K562 (cell line): ENCODE measurements around the gene MMRN2. TPM values are rescaled to one million over a fixed set of nuclear protein-coding genes. Genes with fewer than 3 reads are reported as not detected.

ENCODE experiments used
- ATAC-seq: fragments of 200-7000 bp; cut with Tn5 transposase; 3 replicates; pipeline ENCODE4 v1.9.1; 2020; ENCODE audit warnings: moderate library complexity
- BruUV-seq: library from RNA; stranded (reverse); fragments of 400-500 nt; replicated peaks from 2 replicates; lab custom pipeline; 2021; lab: Mats Ljungman, UMichigan
- CTCF ChIA-PET: fragments of 300-600 bp; formaldehyde crosslinking; extraction: SDS; loops from one replicate; lab custom pipeline; 2021; ENCODE audit warnings: low intra/inter-chr PET ratio; lab: Yijun Ruan, JAX
- POLR2A ChIA-PET: fragments of 300-600, 350-650 bp; sonication (Branson Sonifier 250); formaldehyde crosslinking; extraction: SDS; loops from one replicate; lab custom pipeline; 2021; ENCODE audit warnings: antibody characterized with exemption, inconsistent platforms; lab: Yijun Ruan, JAX
- DNase-seq, 4 experiments: peaks; one replicate each; pipeline versions ENCODE4 v3.0.0 to v3.0.0-alpha.2; 2011 to 2018; ENCODE audit warnings: low spot score in 3 of 4, mixed read lengths in 3 of 4; ENCODE audit errors: extremely low read depth in 1 of 4
- FAIRE-seq: peaks from 2 replicates; lab custom pipeline; 2011; peaks lifted over from hg19 to GRCh38; lab: Jason Lieb, UNC
- H2AFZ ChIP-seq: 2 replicates; pipeline ENCODE4 v1.6.0; 2011; ENCODE audit warnings: low read depth, low read length, control low read depth, inconsistent platforms
- H3K27ac ChIP-seq: fragments of 200-600 bp; 3 replicates; pipeline ENCODE4 v1.8.0; 2011; ENCODE audit warnings: low read depth, mild to moderate bottlenecking, control low read depth, inconsistent platforms, low read length, moderate library complexity, mixed read lengths; ENCODE audit errors: extremely low read depth
- H3K27me3 ChIP-seq, 2 experiments: fragments of 300-600 bp in 1 of 2; 2 replicates in 1 of 2; 3 replicates in 1 of 2; pipeline versions ENCODE4 v1.6.0 to v1.8.0; 2011; ENCODE audit warnings: inconsistent platforms in 2 of 2, low read length in 2 of 2, mild to moderate bottlenecking in 1 of 2, mixed read lengths in 1 of 2, moderate library complexity in 1 of 2; ENCODE audit not compliant: control insufficient read depth in 2 of 2, insufficient read depth in 2 of 2
- H3K36me3 ChIP-seq: fragments of 300-600 bp; 3 replicates; pipeline ENCODE4 v1.8.0; 2011; ENCODE audit warnings: mild to moderate bottlenecking, low read length, inconsistent platforms; ENCODE audit not compliant: control insufficient read depth, insufficient read depth
- H3K4me1 ChIP-seq, 2 experiments: fragments of 200-600 bp in 1 of 2; replicated peaks in 1 of 2; 2 replicates in 1 of 2; 3 replicates in 1 of 2; pipeline versions ENCODE4 v1.5.1 to v1.8.0; 2011; ENCODE audit warnings: inconsistent platforms in 2 of 2, low read length in 2 of 2, mild to moderate bottlenecking in 1 of 2, mixed read lengths in 1 of 2, moderate library complexity in 1 of 2; ENCODE audit not compliant: control insufficient read depth in 2 of 2, insufficient read depth in 2 of 2
- H3K4me2 ChIP-seq: 2 replicates; pipeline ENCODE4 v1.6.1; 2011; ENCODE audit warnings: low read length, control low read depth, inconsistent platforms, mixed read lengths; ENCODE audit not compliant: insufficient read depth
- H3K4me3 ChIP-seq: fragments of 200-600 bp; sonication (generic), shearing (Covaris generic); 2 replicates; pipeline ENCODE4 v1.5.1; 2016; ENCODE audit warnings: control low read depth, inconsistent platforms
- H3K79me2 ChIP-seq: fragments of 200-600 bp; 3 replicates; pipeline ENCODE4 v1.8.0; 2011; ENCODE audit warnings: low read length, inconsistent platforms; ENCODE audit not compliant: control insufficient read depth, insufficient read depth
- H3K9ac ChIP-seq, 2 experiments: 2 replicates each; pipeline versions ENCODE4 v1.6.0 to v1.6.1; 2011; ENCODE audit warnings: low read depth in 2 of 2, low read length in 2 of 2, control low read depth in 1 of 2, inconsistent platforms in 1 of 2, mild to moderate bottlenecking in 1 of 2, mixed read lengths in 1 of 2; ENCODE audit not compliant: insufficient read depth in 1 of 2
- H3K9me1 ChIP-seq: one replicate; pipeline ENCODE4 v1.6.0; 2011; ENCODE audit warnings: inconsistent platforms, mild to moderate bottlenecking, low read length, moderate library complexity; ENCODE audit not compliant: control insufficient read depth, insufficient read depth
- H3K9me3 ChIP-seq: replicated peaks from 2 replicates; pipeline ENCODE4 v1.5.1; 2011; ENCODE audit warnings: low read depth, low read length, inconsistent platforms; ENCODE audit not compliant: control insufficient read depth, insufficient read depth
- H4K20me1 ChIP-seq: replicated peaks from 2 replicates; pipeline ENCODE4 v1.6.1; 2011; ENCODE audit warnings: low read length, inconsistent platforms, mixed read lengths; ENCODE audit not compliant: control insufficient read depth, insufficient read depth
- BCOR ChIP-seq: fragments of 450-650 bp; IDR thresholded peaks from 2 replicates; pipeline ENCODE4 v1.6.1; 2016
- MEIS2 ChIP-seq: fragments of 450-650 bp; IDR thresholded peaks from 2 replicates; pipeline ENCODE4 v1.6.1; 2014; ENCODE audit warnings: mild to moderate bottlenecking; ENCODE audit not compliant: partially characterized antibody
- NELFE ChIP-seq: IDR thresholded peaks from 2 replicates; pipeline ENCODE4 v1.6.1; 2011; ENCODE audit warnings: mild to moderate bottlenecking; ENCODE audit not compliant: insufficient read depth, insufficient read length
- RAD51 ChIP-seq: fragments of 450-650 bp; IDR thresholded peaks from 2 replicates; pipeline ENCODE4 v1.7.1; 2016; ENCODE audit warnings: low read depth, mild to moderate bottlenecking, borderline replicate concordance
- RBM25 ChIP-seq: fragments of 200-400 bp; formaldehyde crosslinking; IDR thresholded peaks from 2 replicates; pipeline ENCODE4 v1.6.1; 2018; ENCODE audit warnings: low read length, low read depth, moderate library complexity; ENCODE audit not compliant: severe bottlenecking
- ZBTB7A ChIP-seq: IDR thresholded peaks from 2 replicates; pipeline ENCODE4 v1.6.1; 2011; ENCODE audit warnings: low read depth, mild to moderate bottlenecking, low read length, moderate library complexity, borderline replicate concordance; ENCODE audit not compliant: control insufficient read depth
- ZNF347 ChIP-seq: fragments of 450-650 bp; formaldehyde crosslinking; IDR thresholded peaks from 2 replicates; pipeline ENCODE4 v1.4.0; 2020; ENCODE audit warnings: low read depth, mild to moderate bottlenecking, moderate library complexity
- WGBS: fragments of 100-300 bp; shearing (Covaris generic); methylation state at CpG from one replicate; pipeline ENCODE4 v1.1.6; 2016; ENCODE audit warnings: low coverage, mixed read lengths; ENCODE audit not compliant: insufficient coverage; ENCODE audit errors: missing lambda C conversion rate; 5-methylcytosine and 5-hydroxymethylcytosine counted together
- in situ Hi-C: fragments of 300-500 bp; cut with MboI; formaldehyde crosslinking; loops from 4 replicates; pipeline ENCODE4 v1.15.0; 2018; ENCODE audit warnings: inconsistent platforms, mixed read lengths
- intact Hi-C: fragments of 100-400 bp; cut with micrococcal nuclease; formaldehyde crosslinking; loops from 2 replicates; pipeline ENCODE4 v1.14.2; 2022
- polyA plus RNA-seq, 8 experiments: library from polyadenylated mRNA; depleted of rRNA in 4 of 8; stranded (reverse) in 5 of 8; unstranded in 3 of 8; fragments of >200 nt; fragmentation: Nextera tagmentation in 2 of 8; fragmentation: Illumina TruSeq in 1 of 8; extraction: Ambion mirVana in 2 of 8; extraction: Trizol in 1 of 8; gene quantifications; 2 replicates each; pipeline versions ENCODE4 v1.2.1 to v1.2.3, GENCODE V29; 2011 to 2014; ENCODE audit warnings: inconsistent platforms in 1 of 8, missing spikeins in 1 of 8
- total RNA-seq, 7 experiments: library from RNA; depleted of rRNA in 6 of 7; stranded (reverse); fragments of >200 nt in 6 of 7; fragmentation: Illumina TruSeq in 2 of 7; extraction: Trizol in 2 of 7; gene quantifications; 2 replicates each; pipeline versions ENCODE4 v1.2.1 to v1.2.3, GENCODE V29; 2011 to 2021; ENCODE audit warnings: low replicate concordance in 1 of 7
- TF ChIP-seq, protein P1 (sequence below): sonication (generic); formaldehyde crosslinking; IDR thresholded peaks from 2 replicates; pipeline ENCODE4 v1.8.0; 2022; ENCODE audit warnings: missing genetic modification reagents, mild to moderate bottlenecking, borderline replicate concordance
- TF ChIP-seq, protein P2 (sequence below): fragments of 250-450 bp; sonication (Bioruptor Pico); IDR thresholded peaks from 2 replicates; pipeline ENCODE4 v1.5.0; 2020; ENCODE audit warnings: mild to moderate bottlenecking, borderline replicate concordance

The MMRN2 gene
- total and polyA plus RNA-seq, 9 of the 15 experiments (the other 6 are each of a cell fraction or from before 2014, with no cell fraction given): 0.07 to 2.0 (median 1.2) TPM

DNA sequence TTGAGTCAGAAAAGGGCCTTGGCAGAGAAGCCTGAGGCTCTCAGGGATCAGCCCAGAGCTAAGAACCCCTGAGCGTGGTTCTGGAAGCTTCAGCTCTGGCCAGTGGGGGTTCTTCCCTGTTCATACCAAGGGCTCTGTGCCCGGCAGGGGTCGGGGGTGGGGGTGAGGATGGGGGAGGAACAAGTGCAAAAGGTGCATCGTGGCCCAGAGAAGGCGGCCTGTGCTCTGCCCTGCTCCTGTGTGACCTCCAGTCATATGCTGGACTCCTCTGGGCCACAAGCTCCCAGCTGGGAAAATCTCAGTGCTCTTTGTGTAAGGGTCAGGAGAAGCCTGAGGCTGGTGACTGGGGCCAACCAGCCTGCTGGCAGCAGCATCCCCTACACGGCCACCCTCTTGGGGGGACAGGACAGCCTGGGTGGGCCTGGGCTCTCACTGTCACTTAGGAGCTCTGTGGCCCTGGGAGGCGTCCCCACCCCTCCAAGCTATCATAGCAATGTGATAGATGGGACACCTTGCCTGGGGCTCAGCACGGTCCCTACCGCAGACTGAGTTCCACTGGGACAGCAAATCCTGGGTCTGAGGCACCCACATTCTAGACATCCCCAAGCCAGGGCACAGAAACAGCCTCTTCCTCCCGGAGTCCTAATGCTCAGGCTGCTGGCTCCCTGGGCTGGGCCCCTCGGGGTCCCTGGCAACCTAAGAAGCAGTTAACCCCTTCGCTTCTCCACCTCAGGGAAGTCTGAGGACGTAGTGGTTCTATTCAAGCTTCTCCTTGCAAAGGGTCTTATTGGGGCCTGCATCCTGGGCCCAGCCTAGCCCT is 2.5 kb downstream of the MMRN2 start:
- H3K9ac ChIP-seq: peak overlapping the region; percentile 44 to 83; a peak in 3 of 4 replicates
- in situ Hi-C loops: no loop called here
- H3K4me1 ChIP-seq: peaks cover 58 to 61% of the 10 kb centered on the region in 2 experiments
- H4K20me1 ChIP-seq: no peaks in the 10 kb centered on the region
- no peaks in the 10 kb centered on the region for H3K27me3 ChIP-seq
- H3K4me2 ChIP-seq: peak overlapping the region; percentile 46
- H3K9me1 ChIP-seq: no peaks in the 10 kb centered on the region
- peaks cover 11% of the 10 kb centered on the region; the same call in 2 of the 3 replicates for H3K79me2 ChIP-seq
- TF ChIP-seq NELFE (no peak), MEIS2 (peak; percentile 2), ZBTB7A (0 out of 2 replicates have a peak, but pooled peaks have one; percentile 10), BCOR (peak; percentile 30; the same call in 1 of the 2 replicates), RBM25 (peak; percentile 25), ZNF347 (CRISPR knock-in tag) (no peak), RAD51 (no peak)
- TF ChIP-seq, protein P1, sequence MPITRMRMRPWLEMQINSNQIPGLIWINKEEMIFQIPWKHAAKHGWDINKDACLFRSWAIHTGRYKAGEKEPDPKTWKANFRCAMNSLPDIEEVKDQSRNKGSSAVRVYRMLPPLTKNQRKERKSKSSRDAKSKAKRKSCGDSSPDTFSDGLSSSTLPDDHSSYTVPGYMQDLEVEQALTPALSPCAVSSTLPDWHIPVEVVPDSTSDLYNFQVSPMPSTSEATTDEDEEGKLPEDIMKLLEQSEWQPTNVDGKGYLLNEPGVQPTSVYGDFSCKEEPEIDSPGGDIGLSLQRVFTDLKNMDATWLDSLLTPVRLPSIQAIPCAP (CRISPR knock-in tag): no peak
- TF ChIP-seq, protein P2, sequence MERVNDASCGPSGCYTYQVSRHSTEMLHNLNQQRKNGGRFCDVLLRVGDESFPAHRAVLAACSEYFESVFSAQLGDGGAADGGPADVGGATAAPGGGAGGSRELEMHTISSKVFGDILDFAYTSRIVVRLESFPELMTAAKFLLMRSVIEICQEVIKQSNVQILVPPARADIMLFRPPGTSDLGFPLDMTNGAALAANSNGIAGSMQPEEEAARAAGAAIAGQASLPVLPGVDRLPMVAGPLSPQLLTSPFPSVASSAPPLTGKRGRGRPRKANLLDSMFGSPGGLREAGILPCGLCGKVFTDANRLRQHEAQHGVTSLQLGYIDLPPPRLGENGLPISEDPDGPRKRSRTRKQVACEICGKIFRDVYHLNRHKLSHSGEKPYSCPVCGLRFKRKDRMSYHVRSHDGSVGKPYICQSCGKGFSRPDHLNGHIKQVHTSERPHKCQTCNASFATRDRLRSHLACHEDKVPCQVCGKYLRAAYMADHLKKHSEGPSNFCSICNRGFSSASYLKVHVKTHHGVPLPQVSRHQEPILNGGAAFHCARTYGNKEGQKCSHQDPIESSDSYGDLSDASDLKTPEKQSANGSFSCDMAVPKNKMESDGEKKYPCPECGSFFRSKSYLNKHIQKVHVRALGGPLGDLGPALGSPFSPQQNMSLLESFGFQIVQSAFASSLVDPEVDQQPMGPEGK (CRISPR knock-in tag): no peak
- 0 out of 2 replicates have a peak, but pooled peaks cover 3% of the 10 kb centered on the region for H3K9me3 ChIP-seq
- FAIRE-seq: no peak
- no peak for ATAC-seq
- no peaks in the 10 kb centered on the region; the same call in 2 of the 3 replicates for H3K36me3 ChIP-seq
- peak overlapping the region; percentile 93 for H2AFZ ChIP-seq
- no TSS peak for BruUV-seq
- DNase-seq: no peak
- intact Hi-C loops: no loop called here
- H3K27ac ChIP-seq: peak overlapping the region; percentile 82
- 46% methylated on average over 8 of the region's 13 CpGs for WGBS
- no peak overlapping the region; the same call in 1 of the 2 replicates for H3K4me3 ChIP-seq
- ChIA-PET POLR2A (interaction anchor here (0.7 kb wide), 2 partner anchors 12 to 15 kb away, joined by 3 to 4 read pairs; no protein-coding TSS in a partner anchor), CTCF (interaction anchor here (0.6 kb wide), 1 partner anchor 18 kb away, joined by 3 read pairs; no protein-coding TSS in a partner anchor)
